Prostate gland (tissue), 2 donors: Measurements from ENCODE around the gene GRPEL2.

Experiments used
- CTCF ChIP-seq, 4 experiments: fragments of 200-600 bp in 2 of 4; fragments of 450-650 bp in 2 of 4; sonication (generic) in 2 of 4; IDR thresholded peaks; 1 replicate in 3 of 4; 2 replicates in 1 of 4; pipeline ENCODE4 v1.5.1; 2016 to 2019; ENCODE audit warnings: antibody characterized with exemption in 4 of 4, mild to moderate bottlenecking in 2 of 4, moderate library complexity in 2 of 4
- POLR2A ChIP-seq: fragments of 450-650 bp; IDR thresholded peaks from one replicate; pipeline ENCODE4 v1.6.1; 2016; ENCODE audit warnings: antibody characterized with exemption, mild to moderate bottlenecking

GRCh38 chr5:149324641-149325040 is 20.7 kb upstream of the GRPEL2 start:
- TF ChIP-seq CTCF (IDR thresholded peaks at IDR 0.05): no peak
- no peak for TF ChIP-seq POLR2A
